Panc1 (cell line): ENCODE data around the gene DLGAP5.

Experiments
- CTCF ChIP-seq: fragments of 450-650 bp; IDR thresholded peaks from 2 replicates; pipeline ENCODE4 v1.5.1; 2017; ENCODE audit warnings: mild to moderate bottlenecking
- POLR2AphosphoS5 ChIP-seq: IDR thresholded peaks from 2 replicates; pipeline ENCODE4 v1.6.1; 2012; ENCODE audit warnings: mild to moderate bottlenecking, low read depth, low read length, moderate library complexity
- REST ChIP-seq, 2 experiments: IDR thresholded peaks; 2 replicates each; pipeline ENCODE4 v1.6.1; 2011 to 2012; ENCODE audit warnings: low read depth in 2 of 2, control low read depth in 1 of 2, low read length in 1 of 2, mild to moderate bottlenecking in 1 of 2, moderate library complexity in 1 of 2; ENCODE audit not compliant: insufficient read depth in 1 of 2

- TF ChIP-seq CTCF (no peak), REST (IDR thresholded peaks at IDR 0.05; ENCODE audit: insufficient read depth in 1 of 2, low read depth in 2 of 2, low read length in 1 of 2) (no peak), POLR2AphosphoS5 (no peak)
Observed at GRCh38 chr14:55139696-55140509, 51.5 kb downstream of the DLGAP5 start.
